K562 (cell line): ENCODE data around the gene CDYL. TPM values are rescaled to one million over a fixed set of nuclear protein-coding genes. Genes with fewer than 3 reads are reported as not detected.

Source experiments
- ATAC-seq: fragments of 200-7000 bp; cut with Tn5 transposase; 3 replicates; pipeline ENCODE4 v1.9.1; 2020; ENCODE audit warnings: moderate library complexity
- BruUV-seq: library from RNA; stranded (reverse); fragments of 400-500 nt; replicated peaks from 2 replicates; lab custom pipeline; 2021; lab: Mats Ljungman, UMichigan
- CTCF ChIA-PET: fragments of 300-600 bp; formaldehyde crosslinking; extraction: SDS; loops from one replicate; lab custom pipeline; 2021; ENCODE audit warnings: low intra/inter-chr PET ratio; lab: Yijun Ruan, JAX
- POLR2A ChIA-PET: fragments of 300-600, 350-650 bp; sonication (Branson Sonifier 250); formaldehyde crosslinking; extraction: SDS; loops from one replicate; lab custom pipeline; 2021; ENCODE audit warnings: antibody characterized with exemption, inconsistent platforms; lab: Yijun Ruan, JAX
- DNase-seq, 4 experiments: peaks; one replicate each; pipeline versions ENCODE4 v3.0.0 to v3.0.0-alpha.2; 2011 to 2018; ENCODE audit warnings: low spot score in 3 of 4, mixed read lengths in 3 of 4; ENCODE audit errors: extremely low read depth in 1 of 4
- FAIRE-seq: peaks from 2 replicates; lab custom pipeline; 2011; peaks lifted over from hg19 to GRCh38; lab: Jason Lieb, UNC
- H2AFZ ChIP-seq: 2 replicates; pipeline ENCODE4 v1.6.0; 2011; ENCODE audit warnings: low read depth, low read length, control low read depth, inconsistent platforms
- H3K27ac ChIP-seq: fragments of 200-600 bp; 3 replicates; pipeline ENCODE4 v1.8.0; 2011; ENCODE audit warnings: low read depth, mild to moderate bottlenecking, control low read depth, inconsistent platforms, low read length, moderate library complexity, mixed read lengths; ENCODE audit errors: extremely low read depth
- H3K27me3 ChIP-seq, 2 experiments: fragments of 300-600 bp in 1 of 2; 2 replicates in 1 of 2; 3 replicates in 1 of 2; pipeline versions ENCODE4 v1.6.0 to v1.8.0; 2011; ENCODE audit warnings: inconsistent platforms in 2 of 2, low read length in 2 of 2, mild to moderate bottlenecking in 1 of 2, mixed read lengths in 1 of 2, moderate library complexity in 1 of 2; ENCODE audit not compliant: control insufficient read depth in 2 of 2, insufficient read depth in 2 of 2
- H3K36me3 ChIP-seq: fragments of 300-600 bp; 3 replicates; pipeline ENCODE4 v1.8.0; 2011; ENCODE audit warnings: mild to moderate bottlenecking, low read length, inconsistent platforms; ENCODE audit not compliant: control insufficient read depth, insufficient read depth
- H3K4me1 ChIP-seq, 2 experiments: fragments of 200-600 bp in 1 of 2; replicated peaks in 1 of 2; 2 replicates in 1 of 2; 3 replicates in 1 of 2; pipeline versions ENCODE4 v1.5.1 to v1.8.0; 2011; ENCODE audit warnings: inconsistent platforms in 2 of 2, low read length in 2 of 2, mild to moderate bottlenecking in 1 of 2, mixed read lengths in 1 of 2, moderate library complexity in 1 of 2; ENCODE audit not compliant: control insufficient read depth in 2 of 2, insufficient read depth in 2 of 2
- H3K4me2 ChIP-seq: 2 replicates; pipeline ENCODE4 v1.6.1; 2011; ENCODE audit warnings: low read length, control low read depth, inconsistent platforms, mixed read lengths; ENCODE audit not compliant: insufficient read depth
- H3K4me3 ChIP-seq: fragments of 200-600 bp; sonication (generic), shearing (Covaris generic); 2 replicates; pipeline ENCODE4 v1.5.1; 2016; ENCODE audit warnings: control low read depth, inconsistent platforms
- H3K79me2 ChIP-seq: fragments of 200-600 bp; 3 replicates; pipeline ENCODE4 v1.8.0; 2011; ENCODE audit warnings: low read length, inconsistent platforms; ENCODE audit not compliant: control insufficient read depth, insufficient read depth
- H3K9ac ChIP-seq, 2 experiments: 2 replicates each; pipeline versions ENCODE4 v1.6.0 to v1.6.1; 2011; ENCODE audit warnings: low read depth in 2 of 2, low read length in 2 of 2, control low read depth in 1 of 2, inconsistent platforms in 1 of 2, mild to moderate bottlenecking in 1 of 2, mixed read lengths in 1 of 2; ENCODE audit not compliant: insufficient read depth in 1 of 2
- H3K9me1 ChIP-seq: one replicate; pipeline ENCODE4 v1.6.0; 2011; ENCODE audit warnings: inconsistent platforms, mild to moderate bottlenecking, low read length, moderate library complexity; ENCODE audit not compliant: control insufficient read depth, insufficient read depth
- H3K9me3 ChIP-seq: replicated peaks from 2 replicates; pipeline ENCODE4 v1.5.1; 2011; ENCODE audit warnings: low read depth, low read length, inconsistent platforms; ENCODE audit not compliant: control insufficient read depth, insufficient read depth
- H4K20me1 ChIP-seq: replicated peaks from 2 replicates; pipeline ENCODE4 v1.6.1; 2011; ENCODE audit warnings: low read length, inconsistent platforms, mixed read lengths; ENCODE audit not compliant: control insufficient read depth, insufficient read depth
- ATF3 ChIP-seq, 2 experiments: fragments of 450-650 bp in 1 of 2; sonication (generic) in 1 of 2; formaldehyde crosslinking in 1 of 2; IDR thresholded peaks in 1 of 2; conservative IDR thresholded peaks in 1 of 2; 2 replicates each; pipeline versions ENCODE4 v1.6.1 to v1.8.1; 2016 to 2023; ENCODE audit warnings: mild to moderate bottlenecking in 2 of 2, moderate library complexity in 2 of 2, inconsistent platforms in 1 of 2, missing genetic modification reagents in 1 of 2
- CEBPG ChIP-seq, 3 experiments: fragments of 200-800 bp in 1 of 3; sonication (Bioruptor generic) in 1 of 3; sonication (generic) in 1 of 3; formaldehyde crosslinking in 1 of 3; IDR thresholded peaks in 2 of 3; conservative IDR thresholded peaks in 1 of 3; 2 replicates each; pipeline versions ENCODE4 v1.6.1 to v1.8.0; 2016 to 2022; ENCODE audit warnings: missing compliant biosample characterization in 2 of 3, missing genetic modification characterization in 2 of 3, mild to moderate bottlenecking in 1 of 3, missing genetic modification reagents in 1 of 3
- FIP1L1 ChIP-seq: fragments of 200-400 bp; formaldehyde crosslinking; IDR thresholded peaks from 2 replicates; pipeline ENCODE4 v1.6.1; 2018; ENCODE audit warnings: mild to moderate bottlenecking, low read depth, low read length; ENCODE audit not compliant: poor library complexity, severe bottlenecking
- GATA2 ChIP-seq: sonication (generic); formaldehyde crosslinking; IDR thresholded peaks from 2 replicates; pipeline ENCODE4 v1.4.0; 2020; ENCODE audit warnings: mild to moderate bottlenecking, missing genetic modification reagents
- HLTF ChIP-seq: fragments of 450-650 bp; IDR thresholded peaks from 2 replicates; pipeline ENCODE4 v1.6.1; 2016
- JUND ChIP-seq, 2 experiments: IDR thresholded peaks; 2 replicates in 1 of 2; 3 replicates in 1 of 2; pipeline ENCODE4 v1.6.1; 2011; ENCODE audit warnings: borderline replicate concordance in 2 of 2, low read depth in 2 of 2, low read length in 2 of 2, improper control_type of control experiment in 1 of 2, missing biosample characterization in 1 of 2, missing genetic modification characterization in 1 of 2, missing genetic modification reagents in 1 of 2
- KLF10 ChIP-seq: fragments of 250-450 bp; sonication (Bioruptor Pico); IDR thresholded peaks from 2 replicates; pipeline ENCODE4 v1.6.1; 2021; ENCODE audit warnings: matching md5 sums
- MCM7 ChIP-seq, 2 experiments: fragments of 450-650 bp; IDR thresholded peaks; 2 replicates each; pipeline ENCODE4 v1.6.1; 2016 to 2018
- MEF2D ChIP-seq: conservative IDR thresholded peaks from 2 replicates; pipeline ENCODE4 v1.6.1; 2016; ENCODE audit warnings: low read depth, missing genetic modification characterization, missing compliant biosample characterization
- NFXL1 ChIP-seq: fragments of 450-650 bp; formaldehyde crosslinking; IDR thresholded peaks from 2 replicates; pipeline ENCODE4 v1.4.0; 2021; ENCODE audit warnings: mild to moderate bottlenecking
- NR2C1 ChIP-seq, 2 experiments: fragments of 450-650 bp; IDR thresholded peaks; 2 replicates each; pipeline ENCODE4 v1.6.1; 2017; ENCODE audit warnings: mild to moderate bottlenecking in 2 of 2, antibody characterized with exemption in 1 of 2, inconsistent platforms in 1 of 2, missing compliant biosample characterization in 1 of 2, missing genetic modification characterization in 1 of 2
- NR2C2 ChIP-seq, 2 experiments: fragments of 200-800 bp in 1 of 2; sonication (Bioruptor generic) in 1 of 2; sonication (generic) in 1 of 2; formaldehyde crosslinking in 1 of 2; IDR thresholded peaks; 2 replicates each; pipeline versions ENCODE4 v1.6.1 to v1.8.0; 2016 to 2022; ENCODE audit warnings: mild to moderate bottlenecking in 1 of 2, missing compliant biosample characterization in 1 of 2, missing genetic modification characterization in 1 of 2, missing genetic modification reagents in 1 of 2
- RHOXF2B ChIP-seq: fragments of 250-450 bp; sonication (Bioruptor Pico); conservative IDR thresholded peaks from 2 replicates; pipeline ENCODE4 v1.5.1; 2021
- ZNF75A ChIP-seq: fragments of 450-650 bp; formaldehyde crosslinking; IDR thresholded peaks from 2 replicates; pipeline ENCODE4 v1.4.0; 2020; ENCODE audit warnings: mild to moderate bottlenecking
- WGBS: fragments of 100-300 bp; shearing (Covaris generic); methylation state at CpG from one replicate; pipeline ENCODE4 v1.1.6; 2016; ENCODE audit warnings: low coverage, mixed read lengths; ENCODE audit not compliant: insufficient coverage; ENCODE audit errors: missing lambda C conversion rate; 5-methylcytosine and 5-hydroxymethylcytosine counted together
- in situ Hi-C: fragments of 300-500 bp; cut with MboI; formaldehyde crosslinking; loops from 4 replicates; pipeline ENCODE4 v1.15.0; 2018; ENCODE audit warnings: inconsistent platforms, mixed read lengths
- intact Hi-C: fragments of 100-400 bp; cut with micrococcal nuclease; formaldehyde crosslinking; loops from 2 replicates; pipeline ENCODE4 v1.14.2; 2022
- polyA plus RNA-seq, 8 experiments: library from polyadenylated mRNA; depleted of rRNA in 4 of 8; stranded (reverse) in 5 of 8; unstranded in 3 of 8; fragments of >200 nt; fragmentation: Nextera tagmentation in 2 of 8; fragmentation: Illumina TruSeq in 1 of 8; extraction: Ambion mirVana in 2 of 8; extraction: Trizol in 1 of 8; gene quantifications; 2 replicates each; pipeline versions ENCODE4 v1.2.1 to v1.2.3, GENCODE V29; 2011 to 2014; ENCODE audit warnings: inconsistent platforms in 1 of 8, missing spikeins in 1 of 8
- total RNA-seq, 7 experiments: library from RNA; depleted of rRNA in 6 of 7; stranded (reverse); fragments of >200 nt in 6 of 7; fragmentation: Illumina TruSeq in 2 of 7; extraction: Trizol in 2 of 7; gene quantifications; 2 replicates each; pipeline versions ENCODE4 v1.2.1 to v1.2.3, GENCODE V29; 2011 to 2021; ENCODE audit warnings: low replicate concordance in 1 of 7

The CDYL gene
- total and polyA plus RNA-seq, 9 of the 15 experiments (the other 6 are each of a cell fraction or from before 2014, with no cell fraction given): 8.1 to 45.8 (median 40.8) TPM

DNA sequence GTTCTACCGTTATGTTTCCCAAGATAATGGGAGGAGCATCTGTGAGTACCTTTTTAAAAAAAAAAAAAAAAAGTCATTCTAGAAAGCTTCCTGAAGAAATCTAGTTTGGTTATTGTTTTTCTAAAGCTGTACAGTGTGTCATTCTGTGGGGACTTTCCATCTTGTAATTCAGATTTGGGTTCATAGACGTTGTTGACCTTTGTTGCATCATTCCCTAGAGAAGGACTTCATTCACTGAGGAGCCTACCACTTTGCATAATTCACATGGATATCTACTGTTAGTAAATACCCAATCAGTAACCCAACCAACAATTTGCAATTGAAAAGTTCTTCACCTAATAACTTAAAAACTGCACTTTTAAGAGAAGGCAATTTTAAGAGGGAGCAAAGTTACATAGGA lies 167.5 kb downstream of the CDYL start:
- FAIRE-seq (no peak), DNase-seq (no peak), ATAC-seq (no peak)
- no peaks in the 10 kb centered on the region for H3K27me3 ChIP-seq
- no peak overlapping the region for H3K9ac ChIP-seq
- CTCF ChIA-PET: interaction anchor here (0.6 kb wide), 1 partner anchor 393 kb away, joined by 4 read pairs; no protein-coding TSS in a partner anchor
- TF ChIP-seq CEBPG (CRISPR knock-in tag; IDR thresholded peaks at IDR 0.05) (peak; percentile 61; the same call in 1 of the 2 replicates), CEBPG (tag; conservative IDR thresholded peaks at IDR 0.05 in 1 of 2, IDR thresholded peaks at IDR 0.05 in 1 of 2) (peak in 1 of 2 experiments; percentile 79; a peak in 3 of 4 replicates), NR2C2 (CRISPR knock-in tag; IDR thresholded peaks at IDR 0.05) (no peak), NR2C2 (tag; IDR thresholded peaks at IDR 0.05) (peak; percentile 26; the same call in 1 of the 2 replicates), GATA2 (CRISPR knock-in tag) (no peak), KLF10 (CRISPR knock-in tag) (no peak), NR2C1 (IDR thresholded peaks at IDR 0.05) (0 out of 2 replicates have a peak, but pooled peaks have one; percentile 15), NR2C1 (tag; IDR thresholded peaks at IDR 0.05) (no peak), NFXL1 (CRISPR knock-in tag) (no peak), MCM7 (IDR thresholded peaks at IDR 0.05) (no peak), MEF2D (tag) (no peak), FIP1L1 (no peak), ATF3 (IDR thresholded peaks at IDR 0.05) (peak; percentile 85), ATF3 (CRISPR knock-in tag; conservative IDR thresholded peaks at IDR 0.05) (no peak), RHOXF2B (CRISPR knock-in tag) (no peak), ZNF75A (CRISPR knock-in tag) (no peak), JUND (IDR thresholded peaks at IDR 0.05; ENCODE audit: borderline replicate concordance, low read depth, low read length) (0 out of 2 replicates have a peak, but pooled peaks have one; percentile 16), JUND (tag; IDR thresholded peaks at IDR 0.05; ENCODE audit: borderline replicate concordance, low read depth, low read length) (no peak), HLTF (no peak)
- WGBS: 50% methylated on average over 2 of the region's 2 CpGs
- H4K20me1 ChIP-seq: peaks cover 47% of the 10 kb centered on the region
- H3K36me3 ChIP-seq: peaks cover 30% of the 10 kb centered on the region; the same call in 2 of the 3 replicates
- intact Hi-C loops: loop anchor here (5.0 kb wide), 1 partner anchor 89 kb away; no protein-coding TSS in a partner anchor
- no TSS peak for BruUV-seq
- in situ Hi-C loops: no loop called here
- H3K9me3 ChIP-seq: no peaks in the 10 kb centered on the region
- no peak overlapping the region for H3K4me3 ChIP-seq
- peaks cover 18 to 21% of the 10 kb centered on the region in 2 experiments for H3K4me1 ChIP-seq
- H3K79me2 ChIP-seq: peaks cover 7% of the 10 kb centered on the region; the same call in 1 of the 3 replicates
- POLR2A ChIA-PET: interaction anchor here (0.6 to 1.1 kb wide), 2 partner anchors 9 to 262 kb away, joined by 3 to 4 read pairs; no protein-coding TSS in a partner anchor
- no peak overlapping the region for H2AFZ ChIP-seq
- peaks cover 13% of the 10 kb centered on the region for H3K9me1 ChIP-seq
- no peak overlapping the region for H3K4me2 ChIP-seq
- H3K27ac ChIP-seq: no peak overlapping the region
